Thoracic aorta (tissue), 2 donors: Measurements from ENCODE around the gene DCUN1D3. TPM values are rescaled to one million over a fixed set of nuclear protein-coding genes. Genes with fewer than 3 reads are reported as not detected.

ENCODE experiments used
- ATAC-seq: fragments of 150-250 bp; one replicate; pipeline ENCODE4 v1.8.0; 2017; ENCODE audit warnings: low read depth; ENCODE audit not compliant: insufficient number of reproducible peaks, low FRiP score
- DNase-seq: peaks from one replicate; pipeline ENCODE4 v3.0.0-alpha.2; 2020; ENCODE audit warnings: low spot score
- H3K27ac ChIP-seq, 2 donors: fragments of 200-600 bp; sonication (generic); 1 replicate in 1 of 2; 2 replicates in 1 of 2; pipeline ENCODE4 v1.5.1; 2016; ENCODE audit warnings: mild to moderate bottlenecking in 2 of 2, moderate library complexity in 2 of 2
- H3K27me3 ChIP-seq: fragments of 200-600 bp; sonication (generic); replicated peaks from 2 replicates; pipeline ENCODE4 v1.6.0; 2016; ENCODE audit warnings: mild to moderate bottlenecking; ENCODE audit not compliant: insufficient read depth
- H3K36me3 ChIP-seq: fragments of 200-600 bp; sonication (generic); one replicate; pipeline ENCODE4 v1.5.1; 2016
- H3K4me1 ChIP-seq, 2 donors: fragments of 200-600 bp; sonication (generic); 1 replicate in 1 of 2; 2 replicates in 1 of 2; pipeline versions ENCODE4 v1.5.1 to v1.6.0; 2016; ENCODE audit warnings: low read depth in 2 of 2, mild to moderate bottlenecking in 1 of 2; ENCODE audit not compliant: control insufficient read depth in 1 of 2
- H3K4me3 ChIP-seq: fragments of 200-600 bp; sonication (generic); 2 replicates; pipeline ENCODE4 v1.5.1; 2016; ENCODE audit warnings: mild to moderate bottlenecking
- H3K9me3 ChIP-seq: fragments of 200-600 bp; sonication (generic); 2 replicates; pipeline ENCODE4 v1.5.1; 2016
- CTCF ChIP-seq: fragments of 200-600 bp; sonication (generic); IDR thresholded peaks from one replicate; pipeline ENCODE4 v1.5.1; 2019; ENCODE audit warnings: antibody characterized with exemption
- total RNA-seq, 2 donors: library from RNA; depleted of rRNA; stranded (reverse); fragments of >200 nt; gene quantifications; one replicate each; pipeline versions ENCODE4 v1.1.0 to v1.2.3, GENCODE V29; 2016

DCUN1D3 gene
- total RNA-seq, 2 donors from 2014 or later = 25.3 to 28.0 TPM

- H3K4me1 ChIP-seq = peaks cover 8 to 38% of the 10 kb centered on the region in 2 donors
- no peak overlapping the region for H3K4me3 ChIP-seq
- H3K27ac ChIP-seq = peak overlapping the region in 1 of 2 donors; percentile 1
- ATAC-seq = no peak
- no peak for DNase-seq
- peaks cover 5% of the 10 kb centered on the region for H3K36me3 ChIP-seq
- no peak for TF ChIP-seq CTCF
- no peaks in the 10 kb centered on the region for H3K27me3 ChIP-seq
- no peaks in the 10 kb centered on the region for H3K9me3 ChIP-seq
Observed at GRCh38 chr16:20887207-20887606, 13.0 kb downstream of the DCUN1D3 start.

GRCh38 chr16:20886320-20886719, 13.8 kb downstream of the DCUN1D3 start:
- Histone ChIP-seq H3K9me3 (no peaks in the 10 kb centered on the region), H3K27ac (no peak overlapping the region), H3K4me3 (no peak overlapping the region), H3K4me1 (peaks cover 14 to 47% of the 10 kb centered on the region in 2 donors), H3K27me3 (no peaks in the 10 kb centered on the region), H3K36me3 (no peaks in the 10 kb centered on the region)
- no peak for TF ChIP-seq CTCF
- DNase-seq (no peak), ATAC-seq (no peak)

- no peaks in the 10 kb centered on the region for H3K9me3 ChIP-seq
- H3K27ac ChIP-seq = no peak overlapping the region
- DNase-seq (no peak), ATAC-seq (no peak)
- H3K4me1 ChIP-seq = peaks cover 34 to 59% of the 10 kb centered on the region in 2 donors
- H3K36me3 ChIP-seq = no peaks in the 10 kb centered on the region
- no peak for TF ChIP-seq CTCF
- H3K4me3 ChIP-seq = no peak overlapping the region
- H3K27me3 ChIP-seq = no peaks in the 10 kb centered on the region
Observed at GRCh38 chr16:20884240-20884556, 16.0 kb downstream of the DCUN1D3 start.

- ATAC-seq = no peak
Observed at GRCh38 chr16:20883554-20884239, 16.5 kb downstream of the DCUN1D3 start.

GRCh38 chr16:20881503-20881878, 18.7 kb downstream of the DCUN1D3 start:
- Histone ChIP-seq H3K4me1 (peaks cover 51 to 77% of the 10 kb centered on the region in 2 donors), H3K36me3 (no peaks in the 10 kb centered on the region), H3K9me3 (no peaks in the 10 kb centered on the region), H3K27me3 (no peaks in the 10 kb centered on the region), H3K4me3 (no peak overlapping the region), H3K27ac (peak overlapping the region; percentile 75 to 85)
- no peak for TF ChIP-seq CTCF
- ATAC-seq = no peak
- DNase-seq = no peak

More at GRCh38 chr16:20883554-20884239, 16.5 kb downstream of the DCUN1D3 start:
- Histone ChIP-seq H3K27ac (no peak overlapping the region), H3K4me3 (no peak overlapping the region), H3K9me3 (no peaks in the 10 kb centered on the region), H3K27me3 (no peaks in the 10 kb centered on the region), H3K36me3 (no peaks in the 10 kb centered on the region), H3K4me1 (peaks cover 39 to 64% of the 10 kb centered on the region in 2 donors)
- no peak for TF ChIP-seq CTCF
- DNase-seq = no peak
